Fibroblast of mammary gland (primary cell): Measurements from ENCODE around the gene CMIP.

Experiments used
- DNase-seq: peaks from one replicate; pipeline ENCODE4 v3.0.0-alpha.2; 2010; ENCODE audit warnings: low read depth
- H3K4me3 ChIP-seq: 2 replicates; pipeline ENCODE4 v1.5.1; 2011; ENCODE audit warnings: low read depth, mild to moderate bottlenecking, low read length, moderate library complexity; ENCODE audit not compliant: control insufficient read depth
- TF ChIP-seq, protein P1 (sequence below): conservative IDR thresholded peaks from 2 replicates; pipeline ENCODE4 v1.5.1; 2011; ENCODE audit warnings: low read depth, low read length, inconsistent platforms; ENCODE audit not compliant: control insufficient read depth, insufficient read depth

CMIP gene

DNA sequence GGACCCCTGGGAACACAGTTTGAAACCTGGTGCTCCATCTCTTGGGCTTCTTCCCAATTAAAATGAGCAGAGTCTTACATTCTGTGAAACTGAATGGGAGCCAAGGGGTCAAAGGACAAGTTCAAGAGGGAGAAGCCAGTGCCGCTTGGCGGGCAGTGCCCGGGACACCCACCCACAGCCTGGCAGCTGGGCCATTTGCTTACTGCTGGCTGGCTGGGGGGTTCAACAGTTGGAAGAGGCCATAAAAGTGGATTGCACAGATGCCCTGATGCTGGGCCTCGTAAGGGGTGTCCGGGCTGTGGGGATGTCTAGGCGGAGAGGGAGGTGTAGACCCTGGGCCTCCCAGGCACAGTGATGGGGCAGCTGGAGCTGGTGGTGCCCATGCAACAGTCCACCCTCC lies 52.1 kb downstream of the CMIP start:
- DNase-seq: no peak
- H3K4me3 ChIP-seq: no peak overlapping the region
- TF ChIP-seq, protein P1, sequence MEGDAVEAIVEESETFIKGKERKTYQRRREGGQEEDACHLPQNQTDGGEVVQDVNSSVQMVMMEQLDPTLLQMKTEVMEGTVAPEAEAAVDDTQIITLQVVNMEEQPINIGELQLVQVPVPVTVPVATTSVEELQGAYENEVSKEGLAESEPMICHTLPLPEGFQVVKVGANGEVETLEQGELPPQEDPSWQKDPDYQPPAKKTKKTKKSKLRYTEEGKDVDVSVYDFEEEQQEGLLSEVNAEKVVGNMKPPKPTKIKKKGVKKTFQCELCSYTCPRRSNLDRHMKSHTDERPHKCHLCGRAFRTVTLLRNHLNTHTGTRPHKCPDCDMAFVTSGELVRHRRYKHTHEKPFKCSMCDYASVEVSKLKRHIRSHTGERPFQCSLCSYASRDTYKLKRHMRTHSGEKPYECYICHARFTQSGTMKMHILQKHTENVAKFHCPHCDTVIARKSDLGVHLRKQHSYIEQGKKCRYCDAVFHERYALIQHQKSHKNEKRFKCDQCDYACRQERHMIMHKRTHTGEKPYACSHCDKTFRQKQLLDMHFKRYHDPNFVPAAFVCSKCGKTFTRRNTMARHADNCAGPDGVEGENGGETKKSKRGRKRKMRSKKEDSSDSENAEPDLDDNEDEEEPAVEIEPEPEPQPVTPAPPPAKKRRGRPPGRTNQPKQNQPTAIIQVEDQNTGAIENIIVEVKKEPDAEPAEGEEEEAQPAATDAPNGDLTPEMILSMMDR: no peak

DNA sequence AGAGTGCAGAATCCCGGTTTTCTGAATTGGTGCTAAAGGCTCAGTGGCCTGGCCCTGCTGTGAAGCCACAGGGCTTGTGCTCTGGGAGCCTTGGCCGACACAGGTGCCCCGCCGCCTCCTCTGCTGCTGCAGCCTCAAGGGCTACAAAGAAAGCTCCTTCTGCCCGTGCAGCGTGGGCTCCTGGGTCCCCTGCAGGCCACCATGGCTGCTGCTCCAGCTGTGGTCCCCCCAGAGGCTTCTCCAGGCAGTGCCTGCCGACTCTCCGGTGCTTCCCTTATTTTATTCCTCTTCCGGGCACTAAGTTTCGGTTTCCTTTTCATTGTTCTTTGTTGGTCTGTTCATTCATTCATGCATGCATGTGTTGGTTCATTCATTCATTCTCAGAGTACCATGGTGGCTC lies 53.1 kb downstream of the CMIP start:
- DNase-seq: no peak
- TF ChIP-seq, protein P1: no peak
- no peak overlapping the region for H3K4me3 ChIP-seq

DNA sequence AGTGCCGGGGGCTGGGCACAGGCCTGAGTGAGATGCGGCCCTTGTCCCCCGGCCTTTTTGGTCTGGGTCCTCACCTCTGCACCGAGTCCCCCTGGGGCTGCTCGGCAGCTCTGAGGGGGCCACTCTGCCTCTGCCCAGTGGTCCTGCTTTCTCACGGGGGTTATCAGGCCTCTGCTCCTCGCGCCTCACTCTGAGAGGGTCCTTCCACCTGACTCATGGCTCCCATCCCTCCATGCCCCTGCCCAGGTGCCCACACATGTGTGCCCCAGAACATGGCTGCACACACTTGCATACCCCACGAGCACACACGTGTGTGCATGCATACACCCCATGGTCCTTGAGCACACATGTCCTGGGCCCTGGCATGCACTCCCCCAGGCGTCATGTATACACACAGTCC lies 53.7 kb downstream of the CMIP start:
- no peak overlapping the region for H3K4me3 ChIP-seq
- no peak for DNase-seq
- TF ChIP-seq, protein P1: no peak

DNA sequence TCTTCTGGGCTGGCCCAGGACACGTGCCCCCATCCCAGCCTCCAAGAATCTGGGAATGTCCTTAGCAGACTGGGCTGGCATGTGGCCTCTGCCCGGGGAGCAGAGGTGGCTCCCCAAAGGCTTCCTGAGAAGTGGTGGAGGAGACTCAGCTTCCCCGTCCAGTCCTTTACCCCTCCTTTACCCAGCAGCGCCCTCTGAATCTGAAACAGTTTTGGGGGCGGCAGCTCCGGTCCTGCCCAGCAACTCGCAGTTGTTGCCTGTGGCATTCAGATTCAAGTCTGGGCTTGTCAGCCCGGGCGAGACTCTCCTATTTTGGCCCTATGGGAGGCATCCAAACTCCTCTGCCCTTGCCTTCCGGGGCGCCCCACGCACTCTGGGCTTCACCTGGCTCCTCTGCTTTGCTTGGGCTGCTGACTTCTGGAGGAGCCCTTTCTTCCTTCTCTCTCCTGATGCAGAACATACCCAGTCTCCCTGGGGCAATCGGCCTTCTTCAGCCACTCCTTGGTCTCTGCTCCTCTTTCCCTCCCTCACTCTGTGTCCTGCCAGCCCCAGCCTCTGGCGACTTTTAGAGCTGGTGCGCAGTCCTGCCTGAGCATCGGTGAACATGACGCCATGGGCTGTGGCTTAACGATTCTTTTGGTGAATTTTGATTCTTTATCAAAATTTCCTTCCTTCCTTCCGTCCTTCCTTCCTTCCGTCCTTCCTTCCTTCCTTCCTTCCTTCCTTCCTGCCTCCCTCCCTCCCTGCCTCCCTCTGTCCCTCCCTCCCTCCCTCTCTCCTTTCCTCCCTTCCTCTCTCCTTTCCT lies 55.2 kb downstream of the CMIP start:
- no peak for DNase-seq
- TF ChIP-seq, protein P1: no peak
- H3K4me3 ChIP-seq: no peak overlapping the region

DNA sequence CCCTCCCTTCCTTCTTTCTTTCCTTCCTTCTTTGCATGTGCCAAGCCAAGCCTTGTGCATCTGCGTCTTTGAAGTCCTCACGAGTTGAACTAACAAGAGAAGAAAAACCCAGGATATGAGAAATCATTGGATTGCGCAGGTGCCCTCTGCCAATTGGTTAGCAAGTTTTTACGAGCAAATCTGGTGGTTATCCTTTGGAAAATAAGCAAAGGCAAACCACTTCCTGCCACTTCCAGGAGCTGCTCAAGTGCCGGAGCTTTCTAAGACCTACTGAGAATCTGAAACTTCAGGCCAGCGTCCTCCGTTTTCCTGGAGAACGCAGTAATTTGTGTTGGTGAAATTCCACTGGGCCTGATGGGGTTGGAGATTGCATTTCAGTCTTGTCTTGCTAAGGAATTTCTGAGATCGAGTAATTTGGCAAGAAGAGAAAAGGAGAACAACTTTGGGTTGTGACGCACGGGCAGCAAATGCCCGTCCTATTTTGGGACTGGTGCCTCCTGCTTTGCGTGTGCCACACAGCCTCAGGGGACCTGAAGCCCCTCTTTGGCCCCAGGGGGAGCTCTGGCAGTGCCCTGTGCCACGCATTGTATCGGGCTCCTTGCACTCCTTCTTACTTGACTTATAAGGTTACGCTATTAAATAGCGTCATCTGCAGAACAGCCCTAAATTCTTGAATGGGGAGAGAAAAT lies 56.4 kb downstream of the CMIP start:
- TF ChIP-seq, protein P1: no peak
- DNase-seq: no peak
- H3K4me3 ChIP-seq: no peak overlapping the region

DNA sequence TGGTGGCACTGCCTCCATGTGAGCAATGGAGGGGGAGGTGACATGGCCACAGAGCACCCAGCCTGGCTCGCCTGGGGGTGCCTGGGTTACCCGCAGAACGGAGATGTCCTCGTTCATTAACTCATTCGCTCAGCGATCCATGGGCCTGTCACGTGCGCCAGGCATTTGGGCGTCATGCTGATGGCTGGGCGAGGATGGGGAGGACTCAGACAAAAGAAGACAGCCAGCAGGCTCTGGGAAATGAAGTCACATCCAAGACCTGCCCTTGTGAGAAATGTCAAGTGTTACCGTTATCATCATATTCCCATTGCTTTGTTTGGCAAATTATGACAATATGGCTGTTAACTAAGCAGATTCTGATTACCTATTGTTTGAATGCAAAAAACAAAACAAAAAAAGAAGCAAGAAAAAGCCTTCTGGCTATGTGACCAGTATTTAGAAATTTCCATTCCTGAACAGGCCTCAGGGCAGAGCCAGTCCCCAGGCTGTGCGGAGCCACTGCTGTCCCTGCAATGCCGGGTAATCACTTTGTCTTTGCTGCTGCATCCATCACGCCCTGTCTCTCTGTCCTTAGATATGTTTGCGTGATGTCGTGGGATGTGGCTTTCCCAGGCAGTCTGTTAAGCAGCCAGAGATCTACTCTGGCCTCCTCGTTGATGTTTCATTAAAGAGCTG lies 57.9 kb downstream of the CMIP start:
- DNase-seq: no peak
- no peak overlapping the region for H3K4me3 ChIP-seq
- TF ChIP-seq, protein P1: no peak
